HEK293 (cell line): ENCODE data around the gene KDM4B.

Source experiments
- BCL11A ChIP-seq: fragments of 450-650 bp; formaldehyde crosslinking; IDR thresholded peaks from 2 replicates; pipeline ENCODE4 v1.5.1; 2016; ENCODE audit warnings: low read depth, missing biosample characterization, missing genetic modification characterization
- MYNN ChIP-seq: fragments of 450-650 bp; formaldehyde crosslinking; IDR thresholded peaks from 2 replicates; pipeline ENCODE4 v1.5.1; 2016; ENCODE audit warnings: missing biosample characterization, missing genetic modification characterization, borderline replicate concordance
- ZNF501 ChIP-seq: fragments of 450-650 bp; formaldehyde crosslinking; IDR thresholded peaks from 2 replicates; pipeline ENCODE4 v1.5.1; 2016; ENCODE audit warnings: missing biosample characterization, missing genetic modification characterization
- TF ChIP-seq, protein P1 (sequence below): fragments of 450-650 bp; formaldehyde crosslinking; IDR thresholded peaks from 2 replicates; pipeline ENCODE4 v1.5.1; 2016; ENCODE audit warnings: missing biosample characterization, missing genetic modification characterization, low read depth
- TF ChIP-seq, protein P2 (sequence below): fragments of 450-650 bp; formaldehyde crosslinking; IDR thresholded peaks from 2 replicates; pipeline ENCODE4 v1.5.1; 2016; ENCODE audit warnings: missing biosample characterization, missing genetic modification characterization

DNA sequence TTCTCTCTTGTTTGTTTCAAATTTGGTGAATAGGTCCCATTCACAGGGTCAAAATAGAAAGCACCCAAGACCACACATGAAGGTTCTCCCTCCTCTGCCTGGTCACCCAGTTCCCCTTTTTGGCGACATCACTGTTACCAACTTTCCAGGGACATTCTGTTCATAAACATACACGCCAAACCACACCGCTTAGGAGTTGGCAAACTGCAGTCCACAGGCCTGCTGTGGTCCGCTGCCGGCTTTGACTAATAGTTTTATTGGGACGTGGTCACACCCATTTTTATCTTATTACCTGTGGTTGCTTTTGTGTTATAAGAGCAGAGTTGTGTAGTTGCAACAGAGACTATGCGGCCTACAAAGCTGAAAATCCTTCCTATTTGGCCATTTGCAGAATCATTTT, 35.4 kb upstream of the KDM4B start:
- TF ChIP-seq ZNF501 (no peak), BCL11A (tag by site-specific recombination) (no peak), MYNN (tag by site-specific recombination) (no peak)
- TF ChIP-seq, protein P1, sequence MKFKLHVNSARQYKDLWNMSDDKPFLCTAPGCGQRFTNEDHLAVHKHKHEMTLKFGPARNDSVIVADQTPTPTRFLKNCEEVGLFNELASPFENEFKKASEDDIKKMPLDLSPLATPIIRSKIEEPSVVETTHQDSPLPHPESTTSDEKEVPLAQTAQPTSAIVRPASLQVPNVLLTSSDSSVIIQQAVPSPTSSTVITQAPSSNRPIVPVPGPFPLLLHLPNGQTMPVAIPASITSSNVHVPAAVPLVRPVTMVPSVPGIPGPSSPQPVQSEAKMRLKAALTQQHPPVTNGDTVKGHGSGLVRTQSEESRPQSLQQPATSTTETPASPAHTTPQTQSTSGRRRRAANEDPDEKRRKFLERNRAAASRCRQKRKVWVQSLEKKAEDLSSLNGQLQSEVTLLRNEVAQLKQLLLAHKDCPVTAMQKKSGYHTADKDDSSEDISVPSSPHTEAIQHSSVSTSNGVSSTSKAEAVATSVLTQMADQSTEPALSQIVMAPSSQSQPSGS (tag by site-specific recombination): no peak
- TF ChIP-seq, protein P2, sequence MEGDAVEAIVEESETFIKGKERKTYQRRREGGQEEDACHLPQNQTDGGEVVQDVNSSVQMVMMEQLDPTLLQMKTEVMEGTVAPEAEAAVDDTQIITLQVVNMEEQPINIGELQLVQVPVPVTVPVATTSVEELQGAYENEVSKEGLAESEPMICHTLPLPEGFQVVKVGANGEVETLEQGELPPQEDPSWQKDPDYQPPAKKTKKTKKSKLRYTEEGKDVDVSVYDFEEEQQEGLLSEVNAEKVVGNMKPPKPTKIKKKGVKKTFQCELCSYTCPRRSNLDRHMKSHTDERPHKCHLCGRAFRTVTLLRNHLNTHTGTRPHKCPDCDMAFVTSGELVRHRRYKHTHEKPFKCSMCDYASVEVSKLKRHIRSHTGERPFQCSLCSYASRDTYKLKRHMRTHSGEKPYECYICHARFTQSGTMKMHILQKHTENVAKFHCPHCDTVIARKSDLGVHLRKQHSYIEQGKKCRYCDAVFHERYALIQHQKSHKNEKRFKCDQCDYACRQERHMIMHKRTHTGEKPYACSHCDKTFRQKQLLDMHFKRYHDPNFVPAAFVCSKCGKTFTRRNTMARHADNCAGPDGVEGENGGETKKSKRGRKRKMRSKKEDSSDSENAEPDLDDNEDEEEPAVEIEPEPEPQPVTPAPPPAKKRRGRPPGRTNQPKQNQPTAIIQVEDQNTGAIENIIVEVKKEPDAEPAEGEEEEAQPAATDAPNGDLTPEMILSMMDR (tag by site-specific recombination): no peak
